Stimulated activated CD8-positive, alpha-beta memory T cell treated with anti-CD3 and anti-CD28 coated beads, Interleukin-4, amount 100 ng/mL, for 48 hours (primary cell): ENCODE measurements around the gene PTP4A2.
A peak's percentile ranks its signal among the peaks of the same experiment; 100 is the strongest.

Experiments
- DNase-seq: peaks from one replicate; pipeline ENCODE4 v3.0.0-alpha.2; 2020

PTP4A2 gene

DNA sequence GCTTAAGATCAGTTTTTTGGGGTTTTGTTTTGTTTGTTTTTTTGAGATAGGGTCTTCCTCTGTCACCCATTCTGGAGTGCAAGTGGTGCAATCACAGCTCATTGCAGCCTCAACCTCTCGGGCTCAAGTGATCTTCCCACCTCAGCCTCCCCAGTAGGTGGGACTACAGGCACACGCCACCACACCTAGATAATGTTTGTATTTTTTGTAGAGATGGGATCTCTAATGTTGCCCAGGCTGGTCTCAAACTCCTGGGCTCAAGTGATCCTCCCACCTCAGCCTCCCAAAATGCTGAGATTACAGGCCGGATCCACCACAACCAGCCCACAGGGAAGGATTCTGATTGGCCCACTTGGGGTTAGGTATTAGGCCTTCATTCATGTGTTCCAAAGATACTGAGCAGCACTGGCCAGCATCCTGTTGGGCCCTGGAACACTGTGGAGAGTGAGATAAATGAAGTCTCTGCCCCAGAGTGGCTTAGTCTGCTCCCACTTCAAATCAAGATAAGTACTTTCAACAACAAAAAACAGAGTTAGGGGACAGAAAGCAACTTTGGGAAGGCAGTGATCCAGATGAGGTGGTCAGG is 54.7 kb downstream of the PTP4A2 start:
- DNase-seq: no peak

DNA sequence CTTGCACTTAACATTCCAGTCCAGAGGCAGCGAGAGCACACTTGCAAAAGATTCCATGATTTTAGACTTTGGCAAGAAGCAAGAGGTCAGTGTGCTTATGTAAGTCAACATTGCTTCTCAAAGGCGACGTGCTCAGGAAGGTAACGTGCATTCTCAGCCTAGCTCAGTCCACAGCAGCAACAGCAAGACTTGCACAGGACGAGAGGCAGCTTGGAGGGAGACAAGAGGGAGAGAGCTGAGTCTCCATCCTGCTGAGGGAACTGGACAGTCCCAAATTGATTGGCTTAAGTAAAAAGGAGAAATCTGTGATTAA is 56.5 kb downstream of the PTP4A2 start:
- no peak for DNase-seq

DNA sequence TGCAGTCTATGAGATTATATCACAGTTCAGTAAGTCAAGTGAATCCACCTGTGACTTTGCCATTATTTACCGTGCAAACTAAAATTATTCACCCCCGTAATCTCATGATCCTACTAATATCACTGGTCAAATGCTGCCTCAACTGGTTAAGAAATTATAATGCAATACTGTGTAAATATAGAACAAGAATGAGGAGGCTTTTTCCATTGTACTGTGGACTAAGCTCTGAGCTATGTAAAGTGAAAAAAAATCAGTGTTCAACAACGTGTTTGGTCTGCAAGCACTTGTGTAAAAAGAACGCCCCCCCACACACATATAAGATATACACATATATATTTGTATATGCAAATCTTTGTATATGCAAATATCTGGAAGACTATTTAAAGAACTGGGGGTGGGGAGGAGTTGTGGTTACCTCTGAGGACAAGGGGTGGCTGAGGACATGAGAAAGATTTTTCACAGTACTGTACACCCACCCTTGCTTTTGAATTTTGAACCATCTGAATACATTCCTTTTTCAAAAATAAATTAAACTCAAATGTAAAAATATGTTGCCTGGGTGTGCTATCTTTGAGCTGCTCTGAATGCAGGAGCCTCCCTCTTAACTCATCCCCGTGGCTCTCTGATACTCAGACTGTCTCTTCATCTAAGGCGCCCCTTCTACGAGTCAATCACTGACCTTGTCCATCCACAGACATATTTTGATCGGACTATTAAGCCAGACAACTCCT is 57.0 kb downstream of the PTP4A2 start:
- DNase-seq: no peak

- peak; percentile 4 for DNase-seq
These were observed 58.1 kb downstream of the PTP4A2 start for GRCh38 chr1:31879981-31880608.

GRCh38 chr1:31878058-31878457 is 60.1 kb downstream of the PTP4A2 start:
- no peak for DNase-seq

- DNase-seq: no peak
These were observed 60.6 kb downstream of the PTP4A2 start for GRCh38 chr1:31877544-31877943.

GRCh38 chr1:31875636-31876236 is 62.4 kb downstream of the PTP4A2 start:
- no peak for DNase-seq

DNA sequence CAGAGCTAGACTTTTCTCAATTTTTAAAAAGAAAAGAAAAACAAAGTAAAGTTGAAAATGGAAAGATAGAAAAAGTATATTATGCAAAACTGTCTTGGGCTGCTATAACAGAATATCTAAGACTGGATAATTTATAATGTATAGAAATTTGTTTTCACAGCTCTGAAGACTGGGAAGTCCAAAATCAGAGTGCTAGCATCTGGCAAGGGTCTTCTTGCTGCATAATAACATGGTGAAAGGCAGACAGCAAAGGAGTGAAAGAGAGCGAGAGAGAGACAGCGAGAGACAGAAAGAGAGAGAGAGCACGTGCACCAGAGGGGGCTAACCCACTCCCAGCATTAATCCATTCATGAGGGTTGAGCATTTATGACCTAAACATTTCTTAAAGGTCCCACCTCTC is 63.2 kb downstream of the PTP4A2 start:
- DNase-seq: no peak

GRCh38 chr1:31872658-31873636 is 65.2 kb downstream of the PTP4A2 start:
- DNase-seq: no peak

GRCh38 chr1:31871703-31872102 is 66.5 kb downstream of the PTP4A2 start:
- DNase-seq: no peak

DNA sequence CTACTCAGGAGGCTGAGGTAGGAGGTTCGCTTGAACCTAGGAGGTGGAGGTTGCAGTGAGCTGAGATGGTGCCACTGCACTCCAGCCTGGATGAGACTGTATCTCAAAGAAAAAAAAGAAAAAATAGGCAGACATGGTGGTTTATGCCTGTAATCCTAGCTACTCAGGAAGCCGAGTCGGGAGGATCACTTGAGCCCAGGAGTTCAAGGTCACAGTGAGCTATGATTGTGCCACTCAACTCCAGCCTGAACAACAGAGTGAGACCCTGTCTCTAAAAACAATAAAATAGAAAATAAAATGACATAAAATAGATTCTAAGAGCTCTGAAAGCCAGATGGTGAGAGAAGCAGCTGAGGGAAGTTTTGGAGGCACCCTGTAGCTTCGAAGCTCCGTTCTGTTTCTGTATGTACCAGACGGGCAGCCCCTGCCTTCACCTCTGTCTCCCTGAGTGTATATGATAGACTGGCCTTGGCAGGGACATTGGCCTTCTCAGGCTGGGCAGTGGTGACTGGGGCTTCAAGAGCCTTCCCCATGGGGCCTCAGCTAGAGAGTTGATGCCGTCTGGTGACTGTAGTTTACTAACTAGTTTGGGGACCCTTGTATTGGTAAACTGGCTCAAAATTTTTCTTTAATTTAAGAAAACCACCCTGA is 68.0 kb downstream of the PTP4A2 start:
- DNase-seq: no peak

DNA sequence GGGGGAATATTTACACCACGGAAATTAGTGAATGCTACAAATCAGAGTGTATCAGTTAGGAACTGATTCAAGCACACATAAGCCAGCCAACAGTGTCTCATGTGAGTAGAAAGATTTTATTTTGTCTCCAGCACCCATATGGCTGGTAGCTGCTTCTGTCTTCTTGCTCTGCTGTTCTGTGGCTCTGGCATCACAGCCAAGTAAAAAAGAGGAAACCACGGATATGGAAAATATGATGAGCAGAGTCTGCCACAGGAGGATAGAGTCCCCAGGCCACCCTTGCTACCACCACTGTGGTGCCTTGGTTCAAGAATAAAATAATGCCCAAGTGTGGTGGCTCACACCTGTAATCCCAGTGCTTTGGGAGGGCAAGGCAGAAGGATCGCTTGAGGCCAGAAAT is 68.7 kb downstream of the PTP4A2 start:
- no peak for DNase-seq

GRCh38 chr1:31868862-31869261 is 69.3 kb downstream of the PTP4A2 start:
- DNase-seq: no peak

DNA sequence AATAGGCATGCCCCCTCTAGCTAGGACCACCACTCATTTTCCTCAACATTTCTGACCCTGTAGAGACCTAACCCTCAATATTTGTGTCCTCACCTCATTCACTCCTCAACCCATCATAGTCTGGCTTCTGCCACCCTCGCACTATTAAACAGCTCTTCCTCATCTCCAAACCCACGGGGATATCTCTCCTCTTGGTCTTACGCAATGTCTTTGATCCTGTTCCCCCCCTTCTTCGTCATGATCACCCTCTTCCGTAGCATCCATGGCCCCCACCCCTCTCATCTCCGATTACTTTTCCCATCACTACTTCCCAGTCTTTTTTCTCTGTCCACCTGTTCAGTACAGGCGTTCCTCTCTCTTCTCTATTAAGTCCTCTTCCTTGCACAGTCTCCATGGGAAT is 70.6 kb downstream of the PTP4A2 start:
- no peak for DNase-seq

- DNase-seq: no peak
These were observed 71.6 kb downstream of the PTP4A2 start for GRCh38 chr1:31866450-31867032.

DNA sequence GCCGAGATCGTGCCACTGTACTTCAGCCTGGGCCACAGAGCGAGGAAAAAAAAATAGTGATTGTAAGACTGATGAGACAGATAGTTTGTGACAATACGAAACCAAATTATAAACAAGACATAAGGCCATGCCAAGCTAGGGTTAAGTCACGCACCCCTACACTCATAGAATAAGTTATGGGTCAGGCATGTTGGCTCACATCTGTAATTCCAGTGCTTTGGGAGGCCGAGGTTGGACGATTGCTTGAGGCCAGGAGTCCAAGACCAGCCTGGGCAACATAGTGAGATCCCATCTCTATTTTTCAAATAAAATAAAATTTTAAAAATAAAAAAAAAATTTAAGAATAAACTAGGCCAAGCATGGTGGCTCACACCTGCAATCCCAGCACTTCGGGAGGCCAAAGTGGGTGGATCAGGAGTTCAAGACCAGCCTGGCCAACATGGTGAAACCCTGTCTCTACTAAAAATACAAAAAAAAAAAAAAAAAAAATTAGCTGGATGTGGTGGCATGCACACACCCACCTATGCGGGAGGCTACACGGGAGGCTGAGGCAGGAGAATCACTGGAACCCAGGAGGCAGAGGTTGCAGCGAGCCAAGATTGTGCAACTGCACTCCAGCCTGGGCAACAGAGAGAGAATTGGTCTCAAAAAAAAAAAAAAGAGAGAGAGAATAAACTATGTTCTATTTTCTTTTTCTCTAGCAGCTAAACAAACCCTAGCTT is 72.3 kb downstream of the PTP4A2 start:
- no peak for DNase-seq

GRCh38 chr1:31862071-31862470 is 76.1 kb downstream of the PTP4A2 start:
- no peak for DNase-seq

- DNase-seq: no peak
These were observed 76.8 kb downstream of the PTP4A2 start for GRCh38 chr1:31861346-31861745.

- no peak for DNase-seq
These were observed 77.6 kb downstream of the PTP4A2 start for GRCh38 chr1:31860581-31860980.

DNA sequence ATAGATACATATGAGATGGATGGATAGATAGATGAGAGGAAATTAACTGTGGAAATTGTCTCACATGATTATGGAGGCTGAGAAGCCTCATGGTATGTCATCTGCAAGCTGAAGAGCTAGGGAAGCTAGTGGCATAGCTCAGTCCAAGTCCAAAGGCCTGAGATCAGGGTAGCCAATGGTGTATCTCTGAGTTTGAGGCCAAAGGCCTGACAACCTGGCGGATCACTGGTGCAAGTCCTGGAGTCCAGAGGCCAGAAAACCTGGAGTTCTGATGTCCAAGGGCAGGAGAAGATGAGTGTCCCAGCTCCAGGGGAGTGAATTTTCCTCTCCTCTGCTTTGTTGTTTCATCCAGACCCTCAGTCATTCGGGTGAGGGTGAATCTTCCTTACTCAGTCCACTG is 78.4 kb downstream of the PTP4A2 start:
- DNase-seq: no peak

DNA sequence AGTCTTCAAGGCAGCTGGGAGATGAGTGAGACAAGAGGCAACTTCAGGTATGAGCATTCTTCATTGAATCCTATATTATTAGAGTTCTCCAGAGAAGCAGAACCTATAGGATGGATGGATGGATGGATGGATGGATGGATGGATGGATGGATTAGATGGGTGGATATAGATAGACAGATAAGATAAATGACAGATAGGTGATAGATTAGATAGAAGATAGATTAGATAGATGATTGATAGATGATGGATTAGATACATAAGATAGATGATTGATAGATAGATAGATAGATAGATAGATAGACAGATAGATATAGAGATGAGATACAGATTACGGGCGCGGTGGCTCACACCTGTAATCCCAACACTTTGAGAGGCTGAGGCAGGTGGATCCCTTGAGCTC is 79.1 kb downstream of the PTP4A2 start:
- DNase-seq: no peak
